H1 (cell line): ENCODE results near the gene RBM19. TPM values are rescaled to one million over a fixed set of nuclear protein-coding genes. Genes with fewer than 3 reads are reported as not detected.

Source experiments
- CTCF ChIA-PET: fragments of 300-600 bp; sonication (Branson Sonifier 250); formaldehyde crosslinking; loops from one replicate; lab custom pipeline; 2021; ENCODE audit not compliant: partially characterized antibody; lab: Charles Lee
- POLR2A ChIA-PET: fragments of 300-600 bp; sonication (Branson Sonifier 250); formaldehyde crosslinking; loops from one replicate; lab custom pipeline; 2021; ENCODE audit warnings: inconsistent platforms; ENCODE audit not compliant: partially characterized antibody; lab: Charles Lee
- DNase-seq, 2 experiments: peaks; one replicate each; pipeline versions ENCODE4 v3.0.0 to v3.0.0-alpha.2; 2010 to 2022; ENCODE audit warnings: low spot score in 2 of 2, low read depth in 1 of 2, mixed read lengths in 1 of 2
- FAIRE-seq: peaks from 2 replicates; lab custom pipeline; 2011; peaks lifted over from hg19 to GRCh38; lab: Jason Lieb, UNC
- H2AFZ ChIP-seq: 2 replicates; pipeline ENCODE4 v1.8.1; 2012; ENCODE audit warnings: low read length, inconsistent platforms
- H2AK5ac ChIP-seq: 2 replicates; pipeline ENCODE4 v1.6.1; 2013; ENCODE audit warnings: low read depth, low read length
- H2BK120ac ChIP-seq: replicated peaks from 2 replicates; pipeline ENCODE3; 2013; ENCODE audit warnings: low read depth, low read length, inconsistent platforms
- H2BK12ac ChIP-seq: 2 replicates; pipeline ENCODE4 v1.6.1; 2013; ENCODE audit warnings: low read depth, low read length
- H2BK15ac ChIP-seq: 2 replicates; pipeline ENCODE4 v1.6.1; 2013; ENCODE audit warnings: low read length
- H2BK20ac ChIP-seq: 2 replicates; pipeline ENCODE4 v1.6.1; 2013; ENCODE audit warnings: low read length
- H2BK5ac ChIP-seq: 2 replicates; pipeline ENCODE4 v1.6.1; 2013; ENCODE audit warnings: low read depth, low read length
- H3K14ac ChIP-seq: 2 replicates; pipeline ENCODE4 v1.6.1; 2013; ENCODE audit warnings: inconsistent platforms; ENCODE audit not compliant: insufficient read length
- H3K18ac ChIP-seq: 2 replicates; pipeline ENCODE4 v1.6.1; 2013; ENCODE audit warnings: low read length; ENCODE audit errors: extremely low read depth
- H3K23ac ChIP-seq: 2 replicates; pipeline ENCODE4 v1.6.1; 2013; ENCODE audit warnings: inconsistent platforms; ENCODE audit not compliant: insufficient read length
- H3K23me2 ChIP-seq: 2 replicates; pipeline ENCODE4 v1.6.1; 2013; ENCODE audit warnings: low read depth, low read length
- H3K27ac ChIP-seq: 2 replicates; pipeline ENCODE4 v1.6.1; 2011; ENCODE audit warnings: low read depth, low read length, inconsistent platforms
- H3K27me3 ChIP-seq, 4 experiments: replicated peaks in 1 of 4; 1 replicate in 1 of 4; 2 replicates in 3 of 4; pipeline versions ENCODE4 v1.6.1 to v1.8.1; 2011 to 2013; ENCODE audit warnings: low read length in 3 of 4, mild to moderate bottlenecking in 3 of 4, inconsistent platforms in 2 of 4, mixed read lengths in 2 of 4, moderate library complexity in 1 of 4; ENCODE audit not compliant: control insufficient read depth in 3 of 4, insufficient read depth in 3 of 4; ENCODE audit errors: extremely low read depth in 1 of 4
- H3K36me3 ChIP-seq, 4 experiments: 2 replicates each; pipeline versions ENCODE4 v1.6.1 to v1.8.1; 2011 to 2013; ENCODE audit warnings: mild to moderate bottlenecking in 4 of 4, low read length in 3 of 4, moderate library complexity in 2 of 4, control low read depth in 1 of 4, inconsistent platforms in 1 of 4; ENCODE audit not compliant: insufficient read depth in 4 of 4, control insufficient read depth in 2 of 4
- H3K4ac ChIP-seq: replicated peaks from 2 replicates; pipeline ENCODE3; 2013; ENCODE audit warnings: low read length, low read depth, mixed read lengths, inconsistent platforms; ENCODE audit not compliant: insufficient read length
- H3K4me1 ChIP-seq, 4 experiments: replicated peaks in 1 of 4; 1 replicate in 1 of 4; 2 replicates in 3 of 4; pipeline versions ENCODE4 v1.6.1 to v1.8.1; 2011 to 2013; ENCODE audit warnings: low read length in 3 of 4, inconsistent platforms in 2 of 4, mixed read lengths in 1 of 4; ENCODE audit not compliant: insufficient read depth in 4 of 4, control insufficient read depth in 3 of 4
- H3K4me2 ChIP-seq, 2 experiments: 2 replicates each; pipeline versions ENCODE4 v1.6.1 to v1.8.1; 2011 to 2013; ENCODE audit warnings: low read depth in 2 of 2, low read length in 2 of 2, control low read depth in 1 of 2, inconsistent platforms in 1 of 2, mild to moderate bottlenecking in 1 of 2; ENCODE audit not compliant: insufficient read depth in 1 of 2
- H3K4me3 ChIP-seq, 4 experiments: fragments of 200-600, 300-600 bp in 1 of 4; sonication (generic), shearing (Covaris generic), sonication (Bioruptor Twin) in 1 of 4; 2 replicates each; pipeline versions ENCODE4 v1.5.1 to v1.8.1; 2011 to 2016; ENCODE audit warnings: low read length in 4 of 4, low read depth in 3 of 4, control low read depth in 2 of 4, inconsistent platforms in 2 of 4, mild to moderate bottlenecking in 2 of 4, mixed read lengths in 1 of 4, moderate library complexity in 1 of 4; ENCODE audit not compliant: insufficient read depth in 2 of 4; ENCODE audit errors: extremely low read depth in 1 of 4
- H3K56ac ChIP-seq: replicated peaks from 2 replicates; pipeline ENCODE3; 2013; ENCODE audit warnings: low read depth, mild to moderate bottlenecking, mixed read lengths, low read length, inconsistent platforms; ENCODE audit not compliant: insufficient read length
- H3K79me1 ChIP-seq: 2 replicates; pipeline ENCODE4 v1.6.1; 2013; ENCODE audit warnings: low read depth, low read length, control low read depth
- H3K79me2 ChIP-seq, 2 experiments: 2 replicates each; pipeline versions ENCODE4 v1.6.1 to v1.8.1; 2012 to 2013; ENCODE audit warnings: low read length in 2 of 2, mild to moderate bottlenecking in 2 of 2, inconsistent platforms in 1 of 2; ENCODE audit not compliant: insufficient read depth in 2 of 2, control insufficient read depth in 1 of 2
- H3K9ac ChIP-seq, 4 experiments: replicated peaks in 1 of 4; 1 replicate in 1 of 4; 2 replicates in 3 of 4; pipeline versions ENCODE4 v1.6.1 to v1.8.1; 2011 to 2013; ENCODE audit warnings: low read depth in 3 of 4, low read length in 3 of 4, control low read depth in 2 of 4, mild to moderate bottlenecking in 2 of 4, moderate library complexity in 2 of 4, inconsistent platforms in 1 of 4; ENCODE audit errors: extremely low read depth in 1 of 4
- H3K9me3 ChIP-seq, 2 experiments: 2 replicates each; pipeline versions ENCODE4 v1.6.1 to v1.8.1; 2012 to 2013; ENCODE audit warnings: mild to moderate bottlenecking in 2 of 2, moderate library complexity in 2 of 2, control low read depth in 1 of 2, inconsistent platforms in 1 of 2, low read depth in 1 of 2, low read length in 1 of 2, mixed read lengths in 1 of 2; ENCODE audit not compliant: insufficient read depth in 2 of 2
- H4K20me1 ChIP-seq, 2 experiments: replicated peaks in 1 of 2; 2 replicates each; pipeline versions ENCODE3 to v1.8.1; 2011 to 2013; ENCODE audit warnings: inconsistent platforms in 2 of 2, low read length in 2 of 2, mild to moderate bottlenecking in 1 of 2; ENCODE audit not compliant: insufficient read depth in 2 of 2, control insufficient read depth in 1 of 2
- H4K5ac ChIP-seq: 2 replicates; pipeline ENCODE4 v1.6.1; 2013; ENCODE audit warnings: low read length, low read depth, mixed read lengths, inconsistent platforms; ENCODE audit not compliant: insufficient read length
- H4K8ac ChIP-seq: 2 replicates; pipeline ENCODE4 v1.8.0; 2013; ENCODE audit warnings: mild to moderate bottlenecking, moderate library complexity, low read length, inconsistent platforms; ENCODE audit not compliant: insufficient read depth; ENCODE audit errors: extremely low read depth
- H4K91ac ChIP-seq: replicated peaks from 2 replicates; pipeline ENCODE3; 2013; ENCODE audit warnings: low read length, mixed read lengths, inconsistent platforms; ENCODE audit not compliant: insufficient read length
- CBX8 ChIP-seq: fragments of 300-800, 300-1000 bp; sonication (generic); IDR thresholded peaks from 2 replicates; pipeline ENCODE4 v1.7.1; 2016; ENCODE audit warnings: low read depth, low read length, borderline replicate concordance
- CREB1 ChIP-seq: IDR thresholded peaks from 2 replicates; pipeline ENCODE4 v1.6.1; 2012; ENCODE audit warnings: inconsistent platforms
- CTBP2 ChIP-seq: IDR thresholded peaks from 2 replicates; pipeline ENCODE4 v1.7.0; 2011; ENCODE audit warnings: borderline replicate concordance, mild to moderate bottlenecking, moderate library complexity, mixed read lengths, low read length; ENCODE audit not compliant: insufficient read depth, insufficient read length
- RXRA ChIP-seq: IDR thresholded peaks from 2 replicates; pipeline ENCODE4 v1.6.1; 2011; ENCODE audit warnings: low read depth, mild to moderate bottlenecking, low read length, moderate library complexity; ENCODE audit not compliant: insufficient read depth
- SRF ChIP-seq: IDR thresholded peaks from 2 replicates; pipeline ENCODE4 v1.6.1; 2011; ENCODE audit warnings: mild to moderate bottlenecking, low read depth, low read length, moderate library complexity
- TAF1 ChIP-seq: IDR thresholded peaks from 2 replicates; pipeline ENCODE4 v1.6.1; 2011; ENCODE audit warnings: mild to moderate bottlenecking, low read depth, low read length
- TAF7 ChIP-seq: optimal IDR thresholded peaks from 2 replicates; pipeline ENCODE3; 2011; ENCODE audit warnings: low read depth, mild to moderate bottlenecking, inconsistent platforms, low read length, moderate library complexity, borderline replicate concordance
- WGBS, 2 experiments: shearing (Covaris generic) in 1 of 2; methylation state at CpG; one replicate each; pipeline versions ENCODE4 v1.1.6 to v1.1.7; 2013 to 2015; ENCODE audit warnings: low lambda C conversion rate in 2 of 2, mixed read lengths in 2 of 2, inconsistent platforms in 1 of 2, low coverage in 1 of 2, missing lambda C conversion rate in 1 of 2; ENCODE audit not compliant: insufficient replicate concordance in 2 of 2, insufficient coverage in 1 of 2, insufficient read length in 1 of 2; ENCODE audit errors: extremely low coverage in 1 of 2, missing lambda C conversion rate in 1 of 2; 5-methylcytosine and 5-hydroxymethylcytosine counted together
- polyA plus RNA-seq, 7 experiments: library from polyadenylated mRNA; depleted of rRNA in 3 of 7; stranded (reverse) in 5 of 7; unstranded in 2 of 7; fragments of >200 nt in 5 of 7; fragments of 200-250 nt in 2 of 7; gene quantifications; 1 replicate in 5 of 7; 2 replicates in 1 of 7; 4 replicates in 1 of 7; pipeline versions ENCODE4 v1.2.1 to v1.2.3, GENCODE V29; 2011 to 2013; ENCODE audit warnings: missing spikeins in 2 of 7, mixed read lengths in 2 of 7
- total RNA-seq: library from RNA; stranded (reverse); fragmentation: NEBNext Ultra II Directional; extraction: Animal tissue kit (Norgen Biotek cat#: 25700); gene quantifications from 2 replicates; pipeline ENCODE4 v1.2.1, GENCODE V29; 2021
- TF ChIP-seq, protein P1 (sequence below), 3 experiments: IDR thresholded peaks; 1 replicate in 2 of 3; 2 replicates in 1 of 3; pipeline versions ENCODE4 v1.5.1 to v1.6.1; 2011; ENCODE audit warnings: low read length in 3 of 3, mild to moderate bottlenecking in 3 of 3, inconsistent platforms in 2 of 3, low read depth in 1 of 3, moderate library complexity in 1 of 3; ENCODE audit not compliant: insufficient read depth in 1 of 3; ENCODE audit errors: control extremely low read depth in 1 of 3

Gene RBM19
- total and polyA plus RNA-seq, 2 of the 8 experiments (the other 6 are each of a cell fraction or from before 2014, with no cell fraction given) = 23.4 to 61.9 TPM

DNA sequence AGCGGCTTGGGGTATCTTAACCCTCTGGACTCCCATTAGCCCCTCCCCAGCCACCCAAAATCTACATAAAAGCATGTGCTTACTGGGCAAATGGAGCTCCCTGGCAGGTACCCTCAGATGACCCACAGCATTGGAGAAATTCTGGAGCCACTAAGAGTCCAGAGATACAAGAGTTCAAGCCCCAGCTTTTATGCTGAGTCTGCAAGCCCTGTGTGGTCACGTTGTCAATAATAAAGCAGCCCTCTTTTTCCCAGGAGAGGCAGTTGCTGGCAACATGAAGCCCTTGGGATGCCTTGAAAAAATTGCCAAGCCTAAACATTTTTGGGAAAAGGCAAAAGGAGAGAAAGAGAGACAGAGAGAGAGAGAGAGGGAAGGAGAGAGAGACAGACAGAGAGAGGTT lies 83.4 kb downstream of the RBM19 start:
- H3K9ac ChIP-seq = no peak overlapping the region
- no peak overlapping the region for H4K8ac ChIP-seq
- H3K18ac ChIP-seq = no peak overlapping the region
- no peak overlapping the region for H2AK5ac ChIP-seq
- H3K4me2 ChIP-seq = no peak overlapping the region
- no peaks in the 10 kb centered on the region for H3K23me2 ChIP-seq
- H3K14ac ChIP-seq = no peak overlapping the region
- no peaks in the 10 kb centered on the region for H3K79me2 ChIP-seq
- no peak overlapping the region for H3K23ac ChIP-seq
- no peak overlapping the region for H2BK5ac ChIP-seq
- H3K79me1 ChIP-seq = no peaks in the 10 kb centered on the region
- H2BK12ac ChIP-seq = no peak overlapping the region
- H4K91ac ChIP-seq = no peak overlapping the region
- DNase-seq (no peak), FAIRE-seq (no peak)
- H3K4me1 ChIP-seq = no peaks in the 10 kb centered on the region
- no peaks in the 10 kb centered on the region for H3K27me3 ChIP-seq
- H3K36me3 ChIP-seq = no peaks in the 10 kb centered on the region
- no peak overlapping the region for H2BK20ac ChIP-seq
- H3K4ac ChIP-seq = no peak overlapping the region
- H2AFZ ChIP-seq = no peak overlapping the region
- CTCF ChIA-PET = interaction anchor here (0.9 to 5.7 kb wide), 4 partner anchors 8 to 26 kb away, joined by 4 to 40 read pairs (median 5); no protein-coding TSS in a partner anchor
- H3K56ac ChIP-seq = no peak overlapping the region
- H4K20me1 ChIP-seq = peaks cover 0 to 2% of the 10 kb centered on the region in 2 experiments
- no peak overlapping the region for H4K5ac ChIP-seq
- H2BK120ac ChIP-seq = no peak overlapping the region
- POLR2A ChIA-PET = interaction anchor here (0.9 kb wide), 1 partner anchor 22 kb away, joined by 3 read pairs; no protein-coding TSS in a partner anchor
- H3K4me3 ChIP-seq = no peak overlapping the region
- H2BK15ac ChIP-seq = no peak overlapping the region
- no peaks in the 10 kb centered on the region for H3K9me3 ChIP-seq
- WGBS, 2 experiments = 95% methylated on average over 2 of the region's 2 CpGs; no CpG with 5 or more reads in 1 of the 2 experiments
- no peak overlapping the region for H3K27ac ChIP-seq
- TF ChIP-seq TAF1 = no peak
- TF ChIP-seq CBX8 = no peak
- TF ChIP-seq CREB1 = no peak
- no peak for TF ChIP-seq TAF7
- no peak for TF ChIP-seq RXRA
- TF ChIP-seq CTBP2 = no peak
- TF ChIP-seq, protein P1, sequence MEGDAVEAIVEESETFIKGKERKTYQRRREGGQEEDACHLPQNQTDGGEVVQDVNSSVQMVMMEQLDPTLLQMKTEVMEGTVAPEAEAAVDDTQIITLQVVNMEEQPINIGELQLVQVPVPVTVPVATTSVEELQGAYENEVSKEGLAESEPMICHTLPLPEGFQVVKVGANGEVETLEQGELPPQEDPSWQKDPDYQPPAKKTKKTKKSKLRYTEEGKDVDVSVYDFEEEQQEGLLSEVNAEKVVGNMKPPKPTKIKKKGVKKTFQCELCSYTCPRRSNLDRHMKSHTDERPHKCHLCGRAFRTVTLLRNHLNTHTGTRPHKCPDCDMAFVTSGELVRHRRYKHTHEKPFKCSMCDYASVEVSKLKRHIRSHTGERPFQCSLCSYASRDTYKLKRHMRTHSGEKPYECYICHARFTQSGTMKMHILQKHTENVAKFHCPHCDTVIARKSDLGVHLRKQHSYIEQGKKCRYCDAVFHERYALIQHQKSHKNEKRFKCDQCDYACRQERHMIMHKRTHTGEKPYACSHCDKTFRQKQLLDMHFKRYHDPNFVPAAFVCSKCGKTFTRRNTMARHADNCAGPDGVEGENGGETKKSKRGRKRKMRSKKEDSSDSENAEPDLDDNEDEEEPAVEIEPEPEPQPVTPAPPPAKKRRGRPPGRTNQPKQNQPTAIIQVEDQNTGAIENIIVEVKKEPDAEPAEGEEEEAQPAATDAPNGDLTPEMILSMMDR (IDR thresholded peaks at IDR 0.05; ENCODE audit: control extremely low read depth in 1 of 3, insufficient read depth in 1 of 3, low read depth in 1 of 3, low read length in 3 of 3) = no peak
- TF ChIP-seq SRF = no peak
